Fibroblast of skin of left quadriceps (primary cell): Measurements from ENCODE around the gene SYCP3.

Experiments
- DNase-seq, 2 experiments: peaks; one replicate each; pipeline ENCODE4 v3.0.0-alpha.2; 2013; ENCODE audit warnings: low read depth in 2 of 2

SYCP3 gene

DNA sequence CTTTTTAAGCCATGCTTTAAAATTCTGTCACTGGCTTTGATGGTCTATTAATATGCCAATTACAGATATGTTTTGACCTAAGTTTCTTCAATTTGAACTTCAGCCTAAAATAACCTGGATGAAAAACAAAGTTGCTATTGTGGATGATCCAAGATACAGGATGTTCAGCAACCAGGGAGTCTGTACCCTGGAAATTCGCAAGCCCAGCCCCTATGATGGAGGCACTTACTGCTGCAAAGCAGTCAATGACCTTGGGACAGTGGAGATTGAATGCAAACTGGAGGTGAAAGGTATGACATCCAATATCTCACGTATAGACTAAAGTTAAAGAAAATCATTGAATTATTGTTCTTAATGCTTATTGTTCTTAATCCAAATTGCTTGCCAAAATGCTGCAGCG, 59.0 kb downstream of the SYCP3 start:
- no peak for DNase-seq
